Lower leg skin (tissue), 3 donors: ENCODE data around the gene ARHGAP23.

Source experiments
- POLR2A ChIP-seq, 2 donors: fragments of 450-650 bp; IDR thresholded peaks; one replicate each; pipeline ENCODE4 v1.6.1; 2016 to 2017; ENCODE audit warnings: antibody characterized with exemption in 2 of 2, mild to moderate bottlenecking in 1 of 2, moderate library complexity in 1 of 2
- TF ChIP-seq, protein P1 (sequence below), 3 donors: fragments of 450-650 bp; IDR thresholded peaks; one replicate each; pipeline ENCODE4 v1.5.1; 2016; ENCODE audit warnings: antibody characterized with exemption in 3 of 3, mild to moderate bottlenecking in 3 of 3, moderate library complexity in 2 of 3

GRCh38 chr17:38410201-38410600 lies 18.1 kb upstream of the ARHGAP23 start:
- TF ChIP-seq, protein P1, sequence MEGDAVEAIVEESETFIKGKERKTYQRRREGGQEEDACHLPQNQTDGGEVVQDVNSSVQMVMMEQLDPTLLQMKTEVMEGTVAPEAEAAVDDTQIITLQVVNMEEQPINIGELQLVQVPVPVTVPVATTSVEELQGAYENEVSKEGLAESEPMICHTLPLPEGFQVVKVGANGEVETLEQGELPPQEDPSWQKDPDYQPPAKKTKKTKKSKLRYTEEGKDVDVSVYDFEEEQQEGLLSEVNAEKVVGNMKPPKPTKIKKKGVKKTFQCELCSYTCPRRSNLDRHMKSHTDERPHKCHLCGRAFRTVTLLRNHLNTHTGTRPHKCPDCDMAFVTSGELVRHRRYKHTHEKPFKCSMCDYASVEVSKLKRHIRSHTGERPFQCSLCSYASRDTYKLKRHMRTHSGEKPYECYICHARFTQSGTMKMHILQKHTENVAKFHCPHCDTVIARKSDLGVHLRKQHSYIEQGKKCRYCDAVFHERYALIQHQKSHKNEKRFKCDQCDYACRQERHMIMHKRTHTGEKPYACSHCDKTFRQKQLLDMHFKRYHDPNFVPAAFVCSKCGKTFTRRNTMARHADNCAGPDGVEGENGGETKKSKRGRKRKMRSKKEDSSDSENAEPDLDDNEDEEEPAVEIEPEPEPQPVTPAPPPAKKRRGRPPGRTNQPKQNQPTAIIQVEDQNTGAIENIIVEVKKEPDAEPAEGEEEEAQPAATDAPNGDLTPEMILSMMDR (IDR thresholded peaks at IDR 0.05): no peak
- TF ChIP-seq POLR2A (IDR thresholded peaks at IDR 0.05): no peak
